H9 (cell line): ENCODE results near the gene ASF1B. TPM values are rescaled to one million over a fixed set of nuclear protein-coding genes. Genes with fewer than 3 reads are reported as not detected.

ENCODE experiments used
- DNase-seq: peaks from one replicate; pipeline ENCODE4 v3.0.0-alpha.2; 2017
- H2AFZ ChIP-seq: one replicate; pipeline ENCODE4 v1.6.1; 2013; ENCODE audit warnings: mild to moderate bottlenecking, low read length, control low read depth, moderate library complexity
- H2AK5ac ChIP-seq: 2 replicates; pipeline ENCODE4 v1.6.1; 2013; ENCODE audit warnings: low read length, control low read depth, mixed read lengths; ENCODE audit not compliant: insufficient read length
- H2BK120ac ChIP-seq: one replicate; pipeline ENCODE4 v1.6.1; 2013; ENCODE audit warnings: low read depth, mild to moderate bottlenecking, low read length, control low read depth, inconsistent platforms; ENCODE audit not compliant: poor library complexity, severe bottlenecking
- H2BK12ac ChIP-seq: 2 replicates; pipeline ENCODE4 v1.6.1; 2013; ENCODE audit warnings: low read length, control low read depth, mixed read lengths, low read depth; ENCODE audit not compliant: insufficient read length
- H2BK15ac ChIP-seq: 2 replicates; pipeline ENCODE4 v1.6.1; 2013; ENCODE audit warnings: low read depth, low read length, control low read depth
- H2BK20ac ChIP-seq: one replicate; pipeline ENCODE4 v1.6.1; 2013; ENCODE audit warnings: low read depth, mild to moderate bottlenecking, low read length, control low read depth, inconsistent platforms; ENCODE audit not compliant: poor library complexity, severe bottlenecking
- H2BK5ac ChIP-seq: 2 replicates; pipeline ENCODE4 v1.6.1; 2013; ENCODE audit warnings: low read length, control low read depth, mixed read lengths; ENCODE audit not compliant: insufficient read length
- H3K14ac ChIP-seq: 2 replicates; pipeline ENCODE4 v1.6.1; 2013; ENCODE audit warnings: low read length, control low read depth; ENCODE audit not compliant: insufficient read depth
- H3K18ac ChIP-seq: 2 replicates; pipeline ENCODE4 v1.6.1; 2013; ENCODE audit warnings: low read depth, mild to moderate bottlenecking, mixed read lengths, low read length, control low read depth; ENCODE audit not compliant: insufficient read length
- H3K23ac ChIP-seq: 2 replicates; pipeline ENCODE4 v1.6.1; 2013; ENCODE audit warnings: low read length, control low read depth, mixed read lengths, low read depth; ENCODE audit not compliant: insufficient read length
- H3K23me2 ChIP-seq: 2 replicates; pipeline ENCODE4 v1.6.1; 2013; ENCODE audit warnings: low read depth, mild to moderate bottlenecking, mixed read lengths, low read length, control low read depth; ENCODE audit not compliant: insufficient read length, poor library complexity, severe bottlenecking
- H3K27ac ChIP-seq: 2 replicates; pipeline ENCODE4 v1.5.1; 2013; ENCODE audit warnings: low read length, control low read depth, mixed read lengths, low read depth; ENCODE audit not compliant: insufficient read length
- H3K27me3 ChIP-seq: 2 replicates; pipeline ENCODE4 v1.6.1; 2013; ENCODE audit warnings: low read length, control low read depth, inconsistent platforms; ENCODE audit not compliant: insufficient read depth
- H3K4ac ChIP-seq: 2 replicates; pipeline ENCODE4 v1.6.1; 2013; ENCODE audit warnings: low read depth, mild to moderate bottlenecking, control low read depth, inconsistent platforms, low read length, moderate library complexity
- H3K4me1 ChIP-seq: 2 replicates; pipeline ENCODE4 v1.6.1; 2013; ENCODE audit warnings: low read length, control low read depth, inconsistent platforms; ENCODE audit not compliant: insufficient read depth
- H3K4me2 ChIP-seq: 2 replicates; pipeline ENCODE4 v1.6.1; 2013; ENCODE audit warnings: low read length, control low read depth, mixed read lengths; ENCODE audit not compliant: insufficient read length, insufficient read depth
- H3K56ac ChIP-seq: 2 replicates; pipeline ENCODE4 v1.6.1; 2013; ENCODE audit warnings: low read depth, mild to moderate bottlenecking, mixed read lengths, low read length, control low read depth; ENCODE audit not compliant: insufficient read length
- H3K79me1 ChIP-seq: 2 replicates; pipeline ENCODE4 v1.6.1; 2013; ENCODE audit warnings: low read depth, mild to moderate bottlenecking, moderate library complexity, low read length, control low read depth, inconsistent platforms; ENCODE audit not compliant: insufficient read depth, poor library complexity, severe bottlenecking
- H3K79me2 ChIP-seq: 2 replicates; pipeline ENCODE4 v1.6.1; 2013; ENCODE audit warnings: low read length, control low read depth, inconsistent platforms; ENCODE audit not compliant: insufficient read depth
- H3K9ac ChIP-seq: 2 replicates; pipeline ENCODE4 v1.6.1; 2013; ENCODE audit warnings: low read length, control low read depth, mixed read lengths; ENCODE audit not compliant: insufficient read length; ENCODE audit errors: extremely low read depth
- H3K9me3 ChIP-seq: one replicate; pipeline ENCODE4 v1.6.1; 2013; ENCODE audit warnings: low read depth, low read length, inconsistent platforms; ENCODE audit not compliant: control insufficient read depth
- H3T11ph ChIP-seq: one replicate; pipeline ENCODE4 v1.6.1; 2013; ENCODE audit warnings: mild to moderate bottlenecking, low read length, control low read depth, inconsistent platforms
- H4K20me1 ChIP-seq: one replicate; pipeline ENCODE4 v1.6.1; 2013; ENCODE audit not compliant: control insufficient read depth, insufficient read length, insufficient read depth
- H4K5ac ChIP-seq: 2 replicates; pipeline ENCODE4 v1.6.1; 2013; ENCODE audit warnings: low read depth, mild to moderate bottlenecking, mixed read lengths, low read length, control low read depth; ENCODE audit not compliant: insufficient read length
- H4K8ac ChIP-seq: replicated peaks from 2 replicates; pipeline ENCODE4 v1.6.1; 2013; ENCODE audit warnings: low read length, control low read depth, mixed read lengths, low read depth; ENCODE audit not compliant: insufficient read length
- H4K91ac ChIP-seq: 2 replicates; pipeline ENCODE4 v1.6.1; 2013; ENCODE audit warnings: low read depth, mild to moderate bottlenecking, moderate library complexity, mixed read lengths, low read length, control low read depth; ENCODE audit not compliant: insufficient read length
- H3K27ac Mint-ChIP-seq, 3 experiments: 2 replicates in 2 of 3; 3 replicates in 1 of 3; pipeline ENCODE4 v1.8.0; 2020 to 2021; ENCODE audit warnings: mixed read lengths in 3 of 3, mild to moderate bottlenecking in 1 of 3, moderate library complexity in 1 of 3
- H3K27me3 Mint-ChIP-seq: 2 replicates; pipeline ENCODE4 v1.8.0; 2021; ENCODE audit warnings: low read depth, mild to moderate bottlenecking, moderate library complexity, mixed read lengths
- H3K36me3 Mint-ChIP-seq, 3 experiments: 2 replicates in 2 of 3; 3 replicates in 1 of 3; pipeline ENCODE4 v1.8.0; 2020 to 2021; ENCODE audit warnings: low read depth in 3 of 3, mixed read lengths in 3 of 3; ENCODE audit not compliant: insufficient read depth in 1 of 3
- H3K4me1 Mint-ChIP-seq, 2 experiments: 2 replicates each; pipeline ENCODE4 v1.8.0; 2020; ENCODE audit warnings: mixed read lengths in 2 of 2
- H3K4me3 Mint-ChIP-seq, 2 experiments: 2 replicates in 1 of 2; 3 replicates in 1 of 2; pipeline ENCODE4 v1.8.0; 2020 to 2021; ENCODE audit warnings: mild to moderate bottlenecking in 2 of 2, mixed read lengths in 2 of 2, moderate library complexity in 1 of 2
- H3K9me3 Mint-ChIP-seq, 2 experiments: 2 replicates in 1 of 2; 3 replicates in 1 of 2; pipeline ENCODE4 v1.8.0; 2020; ENCODE audit warnings: mild to moderate bottlenecking in 2 of 2, mixed read lengths in 2 of 2, moderate library complexity in 1 of 2
- WGBS: extraction: QIAGEN DNeasy Blood & Tissue Kit; methylation state at CpG from one replicate; pipeline ENCODE4 v1.1.7; 2013; ENCODE audit warnings: missing lambda C conversion rate, low lambda C conversion rate, mixed read lengths; ENCODE audit not compliant: insufficient read length; ENCODE audit errors: extremely low coverage; 5-methylcytosine and 5-hydroxymethylcytosine counted together
- total RNA-seq: library from RNA; stranded (reverse); gene quantifications from 2 replicates; pipeline ENCODE4 v1.2.1, GENCODE V29; 2021
- TF ChIP-seq, protein P1 (sequence below): fragments of 200-600 bp; sonication (generic); conservative IDR thresholded peaks from 3 replicates; pipeline ENCODE4 v1.8.0; 2021; ENCODE audit warnings: antibody characterized with exemption, mild to moderate bottlenecking

Gene ASF1B
- total RNA-seq, 1 experiment from 2014 or later = 46.6 TPM

DNA sequence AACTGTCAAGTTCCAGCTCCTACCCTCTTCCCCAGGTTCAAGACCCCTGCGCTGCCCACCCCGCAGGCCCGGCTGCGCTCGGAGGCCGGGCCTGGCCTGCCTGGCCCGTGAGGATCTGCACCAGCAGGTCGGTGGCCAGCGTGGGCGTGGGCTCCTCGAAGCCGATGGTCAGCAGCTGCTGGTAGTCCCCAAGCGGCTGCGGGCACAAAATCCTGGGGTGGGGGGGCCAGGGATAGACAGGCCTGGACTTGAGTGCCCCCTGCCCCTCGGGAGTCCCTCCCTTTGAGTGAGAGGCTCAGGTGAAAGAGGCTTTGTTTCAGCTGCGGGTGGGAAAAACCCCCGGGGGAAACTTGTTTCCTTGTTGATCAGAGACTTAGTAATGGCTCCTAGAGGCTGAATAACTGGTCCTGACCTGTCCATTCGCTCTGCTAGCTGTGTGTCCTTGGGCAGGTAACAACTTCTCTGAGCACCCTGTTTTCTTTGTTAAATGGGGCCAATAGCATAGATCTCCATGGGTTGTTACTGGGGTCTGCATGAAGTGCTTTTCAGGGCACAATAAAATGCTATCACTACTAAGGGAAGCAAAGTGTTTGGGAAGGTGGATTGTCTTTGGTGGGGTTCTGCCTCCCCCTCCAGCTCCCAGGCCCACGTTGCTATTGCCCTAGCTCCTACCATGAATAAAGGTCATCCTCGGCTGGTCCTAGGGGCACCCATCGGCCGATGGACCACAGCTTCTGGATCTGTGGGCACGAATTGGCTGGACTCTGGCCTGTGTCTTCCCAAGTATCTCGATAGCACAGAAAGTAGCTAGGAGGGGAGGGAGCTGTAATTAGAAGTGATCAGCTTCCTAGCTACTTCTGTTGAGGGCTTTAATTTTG is 54.4 kb downstream of the ASF1B start:
- no peak for DNase-seq
- peaks cover 0 to 7% (median 0%) of the 10 kb centered on the region in 3 experiments; a peak in 3 of 7 replicates for H3K36me3 Mint-ChIP-seq
- H3K27me3 ChIP-seq = no peaks in the 10 kb centered on the region

More for the DNA sequence above, 54.4 kb downstream of the ASF1B start:
- no peaks in the 10 kb centered on the region for H3K9me3 Mint-ChIP-seq
- no peak overlapping the region for H2BK120ac ChIP-seq
- no peak overlapping the region for H3K27ac ChIP-seq
- H3K23ac ChIP-seq = no peak overlapping the region
- peaks cover 14% of the 10 kb centered on the region for H3K27me3 Mint-ChIP-seq
- no peak overlapping the region for H3K9ac ChIP-seq
- no peak overlapping the region for H3K56ac ChIP-seq
- H2AK5ac ChIP-seq = no peak overlapping the region
- no peak overlapping the region for H3K4ac ChIP-seq
- H4K20me1 ChIP-seq = no peaks in the 10 kb centered on the region
- H3K4me1 Mint-ChIP-seq = peaks cover 6 to 7% of the 10 kb centered on the region in 2 experiments; a peak in 3 of 4 replicates
- TF ChIP-seq, protein P1, sequence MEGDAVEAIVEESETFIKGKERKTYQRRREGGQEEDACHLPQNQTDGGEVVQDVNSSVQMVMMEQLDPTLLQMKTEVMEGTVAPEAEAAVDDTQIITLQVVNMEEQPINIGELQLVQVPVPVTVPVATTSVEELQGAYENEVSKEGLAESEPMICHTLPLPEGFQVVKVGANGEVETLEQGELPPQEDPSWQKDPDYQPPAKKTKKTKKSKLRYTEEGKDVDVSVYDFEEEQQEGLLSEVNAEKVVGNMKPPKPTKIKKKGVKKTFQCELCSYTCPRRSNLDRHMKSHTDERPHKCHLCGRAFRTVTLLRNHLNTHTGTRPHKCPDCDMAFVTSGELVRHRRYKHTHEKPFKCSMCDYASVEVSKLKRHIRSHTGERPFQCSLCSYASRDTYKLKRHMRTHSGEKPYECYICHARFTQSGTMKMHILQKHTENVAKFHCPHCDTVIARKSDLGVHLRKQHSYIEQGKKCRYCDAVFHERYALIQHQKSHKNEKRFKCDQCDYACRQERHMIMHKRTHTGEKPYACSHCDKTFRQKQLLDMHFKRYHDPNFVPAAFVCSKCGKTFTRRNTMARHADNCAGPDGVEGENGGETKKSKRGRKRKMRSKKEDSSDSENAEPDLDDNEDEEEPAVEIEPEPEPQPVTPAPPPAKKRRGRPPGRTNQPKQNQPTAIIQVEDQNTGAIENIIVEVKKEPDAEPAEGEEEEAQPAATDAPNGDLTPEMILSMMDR = no peak
- peak overlapping the region; percentile 89 to 95 for H3K4me3 Mint-ChIP-seq
- no peak overlapping the region for H2AFZ ChIP-seq
- H2BK12ac ChIP-seq = peak overlapping the region; percentile 79
- no peak overlapping the region for H4K8ac ChIP-seq
- H3K79me2 ChIP-seq = no peaks in the 10 kb centered on the region
- H3K79me1 ChIP-seq = no peaks in the 10 kb centered on the region
- no peak overlapping the region for H2BK20ac ChIP-seq
- H3K4me1 ChIP-seq = no peaks in the 10 kb centered on the region; the same call in 1 of the 2 replicates
- no peak overlapping the region for H2BK15ac ChIP-seq
- H3K14ac ChIP-seq = peak overlapping the region; percentile 52; the same call in 1 of the 2 replicates
- H3K18ac ChIP-seq = no peak overlapping the region
- peak overlapping the region; percentile 67 for H3K4me2 ChIP-seq
- no peaks in the 10 kb centered on the region for H3K9me3 ChIP-seq
- peaks cover 9% of the 10 kb centered on the region for H3K23me2 ChIP-seq
- no peak overlapping the region; a peak in 2 of 7 replicates for H3K27ac Mint-ChIP-seq
- no peak overlapping the region for H2BK5ac ChIP-seq
- no peak overlapping the region for H4K91ac ChIP-seq
- H4K5ac ChIP-seq = no peak overlapping the region
- WGBS = no CpG with 5 or more reads among the region's 24 CpGs
- no peak overlapping the region for H3T11ph ChIP-seq
